Measurements from ENCODE around the gene TSSK2.

TSSK2 gene

DNA sequence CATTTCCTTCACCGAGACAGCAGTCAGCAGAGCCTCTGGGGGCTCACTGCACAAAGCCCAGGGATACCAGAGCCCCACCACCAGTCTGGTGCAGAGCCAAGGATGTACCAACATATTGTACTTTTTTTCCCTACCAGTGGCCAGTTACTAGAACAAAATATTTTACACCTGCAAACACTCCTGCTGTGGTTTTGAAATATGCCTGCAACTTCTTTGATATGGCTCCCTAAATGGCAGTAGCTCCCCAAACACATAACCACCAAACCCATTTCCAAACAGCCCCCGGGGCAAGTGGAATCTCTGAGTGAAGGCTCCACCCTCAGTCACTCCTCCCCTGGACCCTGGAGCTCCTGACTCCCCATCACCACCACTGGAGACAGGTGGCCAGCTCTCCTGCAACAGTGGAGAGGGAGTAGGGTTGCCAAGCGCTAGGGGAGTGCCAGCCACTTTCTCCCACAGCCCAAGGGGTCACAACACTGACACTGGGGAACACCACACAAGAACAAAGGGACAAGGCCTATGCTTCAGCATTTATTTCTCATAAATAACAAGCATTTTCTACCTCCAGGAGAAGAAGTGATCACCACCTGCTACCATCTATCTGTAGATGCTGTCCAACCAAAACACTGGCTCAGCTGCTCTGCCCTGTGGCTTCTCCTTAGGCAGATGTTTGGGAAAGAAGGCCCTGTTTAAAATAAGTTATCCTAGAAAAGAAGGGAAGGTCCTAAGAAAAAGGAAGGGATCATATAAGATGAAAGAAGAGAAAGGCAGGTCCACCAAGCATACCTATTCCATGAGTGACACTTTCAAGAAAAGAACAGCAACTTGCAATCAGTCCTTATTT, 24.0 kb upstream of the TSSK2 start:
- TF ChIP-seq, protein P1, sequence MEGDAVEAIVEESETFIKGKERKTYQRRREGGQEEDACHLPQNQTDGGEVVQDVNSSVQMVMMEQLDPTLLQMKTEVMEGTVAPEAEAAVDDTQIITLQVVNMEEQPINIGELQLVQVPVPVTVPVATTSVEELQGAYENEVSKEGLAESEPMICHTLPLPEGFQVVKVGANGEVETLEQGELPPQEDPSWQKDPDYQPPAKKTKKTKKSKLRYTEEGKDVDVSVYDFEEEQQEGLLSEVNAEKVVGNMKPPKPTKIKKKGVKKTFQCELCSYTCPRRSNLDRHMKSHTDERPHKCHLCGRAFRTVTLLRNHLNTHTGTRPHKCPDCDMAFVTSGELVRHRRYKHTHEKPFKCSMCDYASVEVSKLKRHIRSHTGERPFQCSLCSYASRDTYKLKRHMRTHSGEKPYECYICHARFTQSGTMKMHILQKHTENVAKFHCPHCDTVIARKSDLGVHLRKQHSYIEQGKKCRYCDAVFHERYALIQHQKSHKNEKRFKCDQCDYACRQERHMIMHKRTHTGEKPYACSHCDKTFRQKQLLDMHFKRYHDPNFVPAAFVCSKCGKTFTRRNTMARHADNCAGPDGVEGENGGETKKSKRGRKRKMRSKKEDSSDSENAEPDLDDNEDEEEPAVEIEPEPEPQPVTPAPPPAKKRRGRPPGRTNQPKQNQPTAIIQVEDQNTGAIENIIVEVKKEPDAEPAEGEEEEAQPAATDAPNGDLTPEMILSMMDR (IDR thresholded peaks at IDR 0.05; ENCODE audit: low read depth, low read length, missing control alignments) = no peak
- no peak overlapping the region for H3K4me3 ChIP-seq (replicated peaks; ENCODE audit: low read depth, low read length)
- no peak for DNase-seq (ENCODE audit: extremely low read depth, low read depth)

DNA sequence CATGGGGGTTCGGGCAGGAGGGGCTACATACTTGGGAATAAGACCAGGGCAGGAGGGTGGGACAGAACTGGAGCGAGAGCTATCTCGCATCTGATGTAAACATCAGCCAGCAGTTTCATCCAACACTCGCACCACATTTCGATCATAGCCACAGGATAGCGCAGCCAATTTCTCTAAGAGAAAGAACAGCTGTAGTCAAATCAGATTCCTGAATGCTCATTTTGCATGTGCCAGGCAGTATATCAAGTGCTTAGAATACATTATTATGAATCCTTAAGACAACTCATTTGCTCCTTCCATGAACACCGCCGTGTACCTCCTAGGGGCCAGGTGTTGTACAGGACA, 23.4 kb upstream of the TSSK2 start:
- TF ChIP-seq, protein P1 (IDR thresholded peaks at IDR 0.05; ENCODE audit: low read depth, low read length, missing control alignments) = no peak
- no peak for DNase-seq (ENCODE audit: extremely low read depth, low read depth)

DNA sequence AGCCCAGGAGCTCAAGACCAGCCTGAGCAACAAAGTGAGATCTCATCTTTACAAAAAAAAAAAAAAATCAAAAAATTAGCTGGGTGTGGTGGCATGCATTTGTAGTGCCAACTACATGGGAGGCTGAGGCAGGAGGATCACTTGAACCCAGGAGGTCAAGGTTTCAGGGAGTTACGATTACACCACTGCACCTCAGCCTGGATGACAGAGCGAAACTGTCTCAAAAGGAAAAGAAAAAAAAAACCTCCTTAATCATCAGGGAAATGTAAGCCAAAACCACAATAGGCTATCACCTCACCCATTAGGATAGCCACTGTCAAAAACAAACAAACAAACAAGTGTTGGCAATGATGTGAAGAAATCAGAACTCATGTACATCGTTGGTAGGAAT, 22.3 kb upstream of the TSSK2 start:
- TF ChIP-seq, protein P1 (IDR thresholded peaks at IDR 0.05; ENCODE audit: low read depth, low read length, missing control alignments) = no peak
- H3K4me3 ChIP-seq (replicated peaks; ENCODE audit: low read depth, low read length) = no peak overlapping the region
- DNase-seq (ENCODE audit: extremely low read depth, low read depth) = no peak

More for the DNA sequence above, 23.4 kb upstream of the TSSK2 start:
- no peak overlapping the region for H3K4me3 ChIP-seq (replicated peaks; ENCODE audit: low read depth, low read length)

DNA sequence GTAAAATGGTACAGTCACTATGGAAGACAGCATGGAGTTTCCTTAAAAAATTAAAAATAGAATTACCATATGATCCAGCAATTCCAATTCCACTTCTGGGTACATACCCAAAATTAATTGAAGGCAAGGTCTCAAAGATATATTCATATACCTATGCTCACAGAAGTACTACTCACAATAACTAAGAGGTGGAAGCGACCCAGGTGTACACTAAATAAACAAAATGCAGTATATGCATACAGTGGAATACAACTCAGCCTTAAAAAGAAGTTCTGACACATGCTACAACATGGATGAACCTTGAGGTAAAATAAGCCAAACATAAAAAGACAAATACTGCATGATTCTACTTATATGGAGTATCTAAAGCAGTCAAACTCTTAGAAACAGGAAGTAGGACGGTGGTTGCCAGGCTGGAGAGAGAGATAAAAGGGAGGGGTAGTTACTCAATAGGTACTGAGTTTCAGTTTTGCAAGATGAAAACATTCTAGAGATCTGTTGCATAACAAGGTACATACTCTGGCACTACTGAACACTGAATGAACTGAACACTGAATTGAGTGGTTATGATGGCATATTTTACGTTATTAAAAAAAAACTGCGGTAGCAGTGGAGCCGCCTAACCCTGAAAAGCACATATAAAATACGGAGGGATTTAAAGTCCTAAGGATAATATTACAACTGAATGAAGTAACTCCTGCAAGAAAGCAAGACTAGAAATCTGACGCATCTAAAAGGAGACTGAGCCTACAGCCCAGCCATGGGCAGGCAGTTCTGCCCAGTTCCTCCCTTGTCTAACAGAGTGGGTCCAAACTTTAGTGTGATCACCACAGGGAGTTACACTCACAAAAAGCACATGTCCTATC, 21.7 kb upstream of the TSSK2 start:
- H3K4me3 ChIP-seq (replicated peaks; ENCODE audit: low read depth, low read length) = no peak overlapping the region
- DNase-seq (ENCODE audit: extremely low read depth, low read depth) = no peak
- TF ChIP-seq, protein P1 (IDR thresholded peaks at IDR 0.05; ENCODE audit: low read depth, low read length, missing control alignments) = no peak

DNA sequence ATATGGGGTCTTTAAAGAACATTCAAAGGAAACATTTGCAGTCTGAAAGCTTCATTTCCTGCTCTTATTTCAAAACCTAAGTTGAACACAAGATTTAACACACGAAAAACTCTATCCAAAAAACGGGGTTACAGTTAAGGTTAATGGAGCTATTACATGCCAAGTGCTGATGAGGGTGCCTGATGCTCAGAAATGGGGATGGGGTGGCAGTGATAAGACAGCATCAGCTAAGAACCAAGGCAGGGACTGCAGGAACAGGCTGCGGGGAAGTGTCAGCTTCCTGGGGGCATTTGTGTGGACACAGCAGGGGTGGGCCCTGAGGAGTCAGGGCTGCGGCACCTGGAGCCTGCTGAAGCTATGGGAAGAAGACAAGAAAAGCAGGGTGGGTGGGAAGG, 21.0 kb upstream of the TSSK2 start:
- no peak overlapping the region for H3K4me3 ChIP-seq (replicated peaks; ENCODE audit: low read depth, low read length)
- DNase-seq (ENCODE audit: extremely low read depth, low read depth) = no peak
- TF ChIP-seq, protein P1 (IDR thresholded peaks at IDR 0.05; ENCODE audit: low read depth, low read length, missing control alignments) = no peak

DNA sequence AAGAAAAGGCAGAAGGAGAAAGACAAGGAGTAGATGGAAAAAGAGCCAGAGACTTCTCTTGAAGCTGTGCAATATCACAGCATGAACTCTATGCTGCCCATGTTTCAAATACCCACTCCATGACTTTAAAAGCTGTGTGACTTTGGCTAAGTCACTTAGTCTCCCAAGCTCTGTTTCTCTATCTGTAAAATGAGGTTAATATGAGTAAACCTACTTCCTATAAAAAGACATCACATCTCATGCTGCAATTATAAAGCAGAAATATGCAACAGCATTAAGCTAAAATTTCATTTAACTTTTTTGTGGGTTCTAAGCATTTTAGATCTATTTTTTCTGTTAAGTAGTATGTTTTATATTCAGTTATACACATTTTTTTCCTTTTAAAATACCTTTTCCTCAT, 20.5 kb upstream of the TSSK2 start:
- no peak overlapping the region for H3K4me3 ChIP-seq (replicated peaks; ENCODE audit: low read depth, low read length)
- DNase-seq (ENCODE audit: extremely low read depth, low read depth) = no peak
- TF ChIP-seq, protein P1 (IDR thresholded peaks at IDR 0.05; ENCODE audit: low read depth, low read length, missing control alignments) = no peak
